ENCODE results near the gene BMPR2.
"Not testable (repeated sequence)": the region's sequence is repeated elsewhere in the genome, so short reads cannot be mapped to it uniquely, and the experiment has no call there.

Gene BMPR2

GRCh38 chr2:202386495-202386894 is 10.4 kb downstream of the BMPR2 start:
- DNase-seq = not testable (repeated sequence)

- DNase-seq = peak; percentile 46
Measured at GRCh38 chr2:202387608-202388342, 11.6 kb downstream of the BMPR2 start.

GRCh38 chr2:202400941-202401340 is 24.8 kb downstream of the BMPR2 start:
- DNase-seq = no peak

GRCh38 chr2:202405798-202406197 is 29.7 kb downstream of the BMPR2 start:
- no peak for DNase-seq

- DNase-seq = no peak
Measured at GRCh38 chr2:202406445-202406978, 30.4 kb downstream of the BMPR2 start.

- DNase-seq = no peak
Measured at GRCh38 chr2:202408546-202409140, 32.5 kb downstream of the BMPR2 start.

GRCh38 chr2:202410092-202410491 is 34.0 kb downstream of the BMPR2 start:
- no peak for DNase-seq

GRCh38 chr2:202411097-202411496 is 35.0 kb downstream of the BMPR2 start:
- no peak for DNase-seq

GRCh38 chr2:202418027-202418426 is 41.9 kb downstream of the BMPR2 start:
- DNase-seq = no peak

GRCh38 chr2:202418511-202418910 is 42.4 kb downstream of the BMPR2 start:
- no peak for DNase-seq

- no peak for DNase-seq
Measured at GRCh38 chr2:202423139-202423538, 47.0 kb downstream of the BMPR2 start.

- DNase-seq = no peak
Measured at GRCh38 chr2:202425036-202425435, 48.9 kb downstream of the BMPR2 start.

GRCh38 chr2:202426751-202427150 is 50.6 kb downstream of the BMPR2 start:
- DNase-seq = no peak

- DNase-seq = peak; percentile 76
Measured at GRCh38 chr2:202429164-202429980, 53.2 kb downstream of the BMPR2 start.

- DNase-seq = no peak
Measured at GRCh38 chr2:202432776-202433175, 56.6 kb downstream of the BMPR2 start.

- no peak for DNase-seq
Measured at GRCh38 chr2:202434472-202434871, 58.3 kb downstream of the BMPR2 start.

GRCh38 chr2:202436626-202437025 is 60.5 kb downstream of the BMPR2 start:
- peak; percentile 30 for DNase-seq

- not testable (repeated sequence) for DNase-seq
Measured at GRCh38 chr2:202440117-202440516, 64.0 kb downstream of the BMPR2 start.

GRCh38 chr2:202442882-202443281 is 66.8 kb downstream of the BMPR2 start:
- DNase-seq = no peak

GRCh38 chr2:202444000-202444399 is 67.9 kb downstream of the BMPR2 start:
- no peak for DNase-seq

- no peak for DNase-seq
Measured at GRCh38 chr2:202449344-202449743, 73.2 kb downstream of the BMPR2 start.

GRCh38 chr2:202450785-202451184 is 74.7 kb downstream of the BMPR2 start:
- DNase-seq = no peak

- DNase-seq = no peak
Measured at GRCh38 chr2:202452744-202453143, 76.6 kb downstream of the BMPR2 start.

GRCh38 chr2:202454536-202454935 is 78.4 kb downstream of the BMPR2 start:
- no peak for DNase-seq
